MCF 10A (cell line): ENCODE measurements around the gene FNDC11. TPM values are rescaled to one million over a fixed set of nuclear protein-coding genes. Genes with fewer than 3 reads are reported as not detected.

Experiments used
- BruUV-seq: library from RNA; stranded (reverse); fragments of 400-500 nt; replicated peaks from 2 replicates; lab custom pipeline; 2021; lab: Mats Ljungman, UMichigan
- CTCF ChIA-PET: fragments of 300-600 bp; sonication (Branson Sonifier 250); formaldehyde crosslinking; extraction: SDS; loops from one replicate; lab custom pipeline; 2021; ENCODE audit warnings: antibody characterized with exemption, inconsistent platforms; lab: Yijun Ruan, JAX
- POLR2A ChIA-PET: fragments of 300-600, 350-650 bp; sonication (Branson Sonifier 250); formaldehyde crosslinking; extraction: SDS; loops from one replicate; lab custom pipeline; 2020; ENCODE audit warnings: antibody characterized with exemption, inconsistent platforms; lab: Yijun Ruan, JAX
- DNase-seq: peaks from one replicate; pipeline ENCODE4 v3.0.0-alpha.2; 2018; ENCODE audit not compliant: unreplicated experiment
- H3K27ac Mint-ChIP-seq: one replicate; pipeline ENCODE4 v1.8.0; 2022; ENCODE audit warnings: mild to moderate bottlenecking, low read depth, mixed read lengths; ENCODE audit not compliant: unreplicated experiment
- H3K27me3 Mint-ChIP-seq: one replicate; pipeline ENCODE4 v1.8.0; 2022; ENCODE audit warnings: mixed read lengths; ENCODE audit not compliant: insufficient read depth, unreplicated experiment
- H3K36me3 Mint-ChIP-seq: one replicate; pipeline ENCODE4 v1.8.0; 2022; ENCODE audit warnings: mild to moderate bottlenecking, moderate library complexity, mixed read lengths; ENCODE audit not compliant: insufficient read depth, unreplicated experiment
- H3K4me1 Mint-ChIP-seq: one replicate; pipeline ENCODE4 v1.8.0; 2022; ENCODE audit warnings: mixed read lengths; ENCODE audit not compliant: insufficient read depth, unreplicated experiment
- H3K4me3 Mint-ChIP-seq: one replicate; pipeline ENCODE4 v1.8.0; 2022; ENCODE audit warnings: mild to moderate bottlenecking, moderate library complexity, mixed read lengths; ENCODE audit not compliant: unreplicated experiment
- H3K9me3 Mint-ChIP-seq: one replicate; pipeline ENCODE4 v1.8.0; 2022; ENCODE audit warnings: mixed read lengths; ENCODE audit not compliant: unreplicated experiment
- intact Hi-C: fragments of 100-400 bp; cut with micrococcal nuclease; formaldehyde crosslinking; loops from 2 replicates; pipeline ENCODE4 v1.14.1; 2022
- total RNA-seq: library from RNA; stranded (reverse); gene quantifications from 2 replicates; pipeline ENCODE4 v1.2.3, GENCODE V29; 2022
- TF ChIP-seq, protein P1 (sequence below): fragments of 200-600 bp; IDR thresholded peaks from one replicate; pipeline ENCODE4 v1.8.0; 2022; ENCODE audit warnings: antibody characterized with exemption, mild to moderate bottlenecking; ENCODE audit not compliant: unreplicated experiment

Gene FNDC11
- total RNA-seq, 1 experiment from 2014 or later = 2.4 TPM

DNA sequence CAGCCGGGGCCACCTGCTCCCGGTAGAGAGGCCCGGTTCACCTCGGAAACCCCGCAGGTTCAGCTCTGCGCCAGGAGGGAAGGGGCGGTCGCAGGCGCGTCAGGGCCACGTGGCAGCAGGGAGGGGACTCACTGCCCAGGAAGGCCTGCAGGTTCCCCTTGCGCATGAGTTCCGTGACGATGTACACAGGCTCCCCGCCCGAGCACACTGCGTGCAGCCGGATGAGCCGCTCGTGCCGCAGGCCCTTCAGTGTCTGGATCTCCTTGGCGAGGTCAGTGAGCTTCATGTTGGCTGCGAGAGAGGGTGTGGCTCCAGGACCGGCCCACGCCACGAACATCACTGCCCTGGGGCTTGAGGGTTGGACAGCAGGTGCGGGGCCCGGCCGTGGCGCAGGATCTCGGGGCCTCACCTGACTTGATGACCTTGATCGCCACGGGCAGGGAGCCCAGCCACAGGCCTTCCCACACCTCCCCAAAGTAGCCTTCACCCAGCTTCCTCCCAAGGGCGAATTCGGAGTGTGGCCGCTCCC lies 11.9 kb upstream of the FNDC11 start:
- TF ChIP-seq, protein P1, sequence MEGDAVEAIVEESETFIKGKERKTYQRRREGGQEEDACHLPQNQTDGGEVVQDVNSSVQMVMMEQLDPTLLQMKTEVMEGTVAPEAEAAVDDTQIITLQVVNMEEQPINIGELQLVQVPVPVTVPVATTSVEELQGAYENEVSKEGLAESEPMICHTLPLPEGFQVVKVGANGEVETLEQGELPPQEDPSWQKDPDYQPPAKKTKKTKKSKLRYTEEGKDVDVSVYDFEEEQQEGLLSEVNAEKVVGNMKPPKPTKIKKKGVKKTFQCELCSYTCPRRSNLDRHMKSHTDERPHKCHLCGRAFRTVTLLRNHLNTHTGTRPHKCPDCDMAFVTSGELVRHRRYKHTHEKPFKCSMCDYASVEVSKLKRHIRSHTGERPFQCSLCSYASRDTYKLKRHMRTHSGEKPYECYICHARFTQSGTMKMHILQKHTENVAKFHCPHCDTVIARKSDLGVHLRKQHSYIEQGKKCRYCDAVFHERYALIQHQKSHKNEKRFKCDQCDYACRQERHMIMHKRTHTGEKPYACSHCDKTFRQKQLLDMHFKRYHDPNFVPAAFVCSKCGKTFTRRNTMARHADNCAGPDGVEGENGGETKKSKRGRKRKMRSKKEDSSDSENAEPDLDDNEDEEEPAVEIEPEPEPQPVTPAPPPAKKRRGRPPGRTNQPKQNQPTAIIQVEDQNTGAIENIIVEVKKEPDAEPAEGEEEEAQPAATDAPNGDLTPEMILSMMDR = no peak
- CTCF ChIA-PET = interaction anchor here (0.6 to 1.3 kb wide), 2 partner anchors 40 to 458 kb away, joined by 3 read pairs; no protein-coding TSS in a partner anchor
- peak; percentile 63 for DNase-seq
- POLR2A ChIA-PET = interaction anchor here (0.6 to 1.4 kb wide), 12 partner anchors 13 to 1265 kb away, joined by 3 to 12 read pairs (median 4); partner anchors contain the start of genes GMEB2, PPDPF, TPD52L2 and UCKL1
- peak overlapping the region; percentile 84 for H3K27ac Mint-ChIP-seq
- H3K4me1 Mint-ChIP-seq = peaks cover 21% of the 10 kb centered on the region
- H3K4me3 Mint-ChIP-seq = peak overlapping the region; percentile 74
- no peaks in the 10 kb centered on the region for H3K9me3 Mint-ChIP-seq
- intact Hi-C loops = no loop called here
- peaks cover 7% of the 10 kb centered on the region for H3K36me3 Mint-ChIP-seq
- H3K27me3 Mint-ChIP-seq = no peaks in the 10 kb centered on the region
- BruUV-seq = TSS peak; percentile 61

DNA sequence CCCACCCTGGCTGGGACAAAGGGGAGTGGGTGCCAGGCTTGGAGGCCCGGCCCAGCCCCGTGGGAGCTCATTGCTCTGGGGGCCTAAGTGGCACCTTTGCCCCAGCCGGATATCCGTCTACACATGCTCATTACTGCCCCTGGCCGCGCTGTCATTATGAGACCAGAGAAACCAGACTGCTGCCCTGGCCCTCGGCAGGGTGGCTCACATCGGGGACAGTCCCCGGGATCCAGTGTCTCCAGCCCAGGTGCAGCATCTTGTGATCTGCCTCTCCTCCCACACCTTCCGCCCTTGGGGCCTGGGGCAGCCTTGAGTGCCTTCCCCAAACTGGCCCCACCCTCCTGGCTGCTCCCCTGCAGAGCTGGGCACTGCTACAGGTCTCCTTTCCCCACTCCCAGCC lies 11.3 kb upstream of the FNDC11 start:
- intact Hi-C loops = no loop called here
- CTCF ChIA-PET = interaction anchor here (0.7 to 1.3 kb wide), 2 partner anchors 39 to 376 kb away, joined by 3 read pairs; no protein-coding TSS in a partner anchor

DNA sequence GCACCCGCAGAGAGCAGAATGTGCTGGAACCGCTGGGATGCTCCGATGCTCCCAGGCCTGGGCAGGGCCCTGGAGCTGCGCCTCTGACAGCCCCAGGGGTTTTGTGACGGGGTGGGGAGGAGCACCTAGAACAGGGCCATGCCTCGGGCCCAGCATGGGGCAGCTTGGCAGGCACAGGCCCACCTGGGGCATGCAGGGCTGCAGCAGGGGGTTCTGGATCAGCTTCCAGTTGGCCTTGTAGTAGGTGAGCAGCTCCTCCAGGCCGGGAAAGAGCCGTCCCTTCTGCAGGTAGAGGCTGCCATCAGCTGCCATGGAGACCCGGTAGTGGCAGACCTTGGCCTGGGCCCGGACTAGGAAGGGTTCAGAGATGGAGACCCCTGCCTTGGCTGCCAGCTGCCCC lies 10.8 kb upstream of the FNDC11 start:
- DNase-seq = no peak
- Mint-ChIP-seq H3K27ac (no peak overlapping the region), H3K9me3 (no peaks in the 10 kb centered on the region), H3K36me3 (peaks cover 7% of the 10 kb centered on the region), H3K4me1 (peaks cover 21% of the 10 kb centered on the region), H3K27me3 (no peaks in the 10 kb centered on the region), H3K4me3 (peak overlapping the region; percentile 74)
- ChIA-PET CTCF (interaction anchor here (0.5 to 0.7 kb wide), 2 partner anchors 33 to 375 kb away, joined by 3 read pairs; no protein-coding TSS in a partner anchor), POLR2A (interaction anchor here (0.5 to 2.7 kb wide), 6 partner anchors 9 to 165 kb away, joined by 4 to 12 read pairs (median 6); partner anchors contain the start of genes ARFRP1, PPDPF, RTEL1 and ZGPAT)
- BruUV-seq = no TSS peak
- TF ChIP-seq, protein P1 = no peak
- intact Hi-C loops = no loop called here

More for the DNA sequence above, 11.3 kb upstream of the FNDC11 start:
- TF ChIP-seq, protein P1 = no peak
- Mint-ChIP-seq H3K36me3 (peaks cover 7% of the 10 kb centered on the region), H3K27ac (peak overlapping the region; percentile 84), H3K4me3 (peak overlapping the region; percentile 74), H3K27me3 (no peaks in the 10 kb centered on the region), H3K9me3 (no peaks in the 10 kb centered on the region), H3K4me1 (peaks cover 21% of the 10 kb centered on the region)
- DNase-seq = no peak
- POLR2A ChIA-PET = interaction anchor here (1.2 to 1.4 kb wide), 4 partner anchors 9 to 323 kb away, joined by 5 to 12 read pairs (median 6); partner anchors contain the start of genes GMEB2, PPDPF and TPD52L2
- BruUV-seq = no TSS peak

DNA sequence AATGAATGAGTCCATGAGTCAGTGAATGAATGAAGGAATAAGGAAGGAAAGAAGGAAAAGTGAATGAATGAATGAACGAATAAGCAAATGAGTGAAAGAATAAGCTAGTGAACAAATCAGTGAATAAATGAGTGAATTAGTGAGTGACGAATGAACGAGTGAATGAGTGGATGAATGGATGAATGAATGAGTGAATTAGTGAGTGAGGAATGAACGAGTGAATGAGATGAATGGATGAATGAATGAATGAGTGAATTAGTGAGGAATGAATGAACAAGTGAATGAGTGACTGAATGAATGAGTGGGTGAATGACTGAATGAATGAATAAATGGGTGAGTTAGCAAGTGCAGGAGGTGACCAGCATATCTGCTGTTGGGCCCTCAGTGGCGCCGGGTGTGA lies 10.2 kb upstream of the FNDC11 start:
- no peaks in the 10 kb centered on the region for H3K27me3 Mint-ChIP-seq
- TF ChIP-seq, protein P1 = no peak
- no TSS peak for BruUV-seq
- no peak overlapping the region for H3K4me3 Mint-ChIP-seq
- DNase-seq = no peak
- POLR2A ChIA-PET = interaction anchor here (0.5 to 2.7 kb wide), 7 partner anchors 8 to 164 kb away, joined by 3 to 12 read pairs (median 6); partner anchors contain the start of genes ARFRP1, PPDPF, RTEL1 and STMN3
- peaks cover 7% of the 10 kb centered on the region for H3K36me3 Mint-ChIP-seq
- no peaks in the 10 kb centered on the region for H3K9me3 Mint-ChIP-seq
- peaks cover 21% of the 10 kb centered on the region for H3K4me1 Mint-ChIP-seq
- intact Hi-C loops = no loop called here
- CTCF ChIA-PET = interaction anchor here (0.5 kb wide), 1 partner anchor 32 kb away, joined by 3 read pairs; no protein-coding TSS in a partner anchor
- no peak overlapping the region for H3K27ac Mint-ChIP-seq
